Lung (tissue), 12 donors: ENCODE data around the gene IQCK. TPM values are rescaled to one million over a fixed set of nuclear protein-coding genes. Genes with fewer than 3 reads are reported as not detected.

Experiments used
- ATAC-seq: fragments of 200-7000 bp; cut with Tn5 transposase; one replicate; pipeline ENCODE4 v1.9.1; 2020; ENCODE audit warnings: moderate number of reproducible peaks; ENCODE audit not compliant: insufficient read depth, low FRiP score
- DNase-seq, 3 donors: peaks; one replicate each; pipeline ENCODE4 v3.0.0-alpha.2; 2013 to 2017
- H3K27ac ChIP-seq, 2 donors: one replicate each; pipeline ENCODE4 v1.5.1; 2013; ENCODE audit warnings: mild to moderate bottlenecking in 2 of 2, moderate library complexity in 2 of 2, control low read depth in 1 of 2, inconsistent platforms in 1 of 2, low read depth in 1 of 2, low read length in 1 of 2
- H3K27me3 ChIP-seq, 3 donors: one replicate each; pipeline ENCODE4 v1.5.1; 2013; ENCODE audit warnings: low read length in 2 of 3; ENCODE audit not compliant: control insufficient read depth in 3 of 3, insufficient read depth in 3 of 3
- H3K36me3 ChIP-seq, 4 donors: one replicate each; pipeline ENCODE4 v1.5.1; 2013; ENCODE audit warnings: low read length in 4 of 4, mild to moderate bottlenecking in 1 of 4, moderate library complexity in 1 of 4; ENCODE audit not compliant: control insufficient read depth in 4 of 4, insufficient read depth in 4 of 4
- H3K4me1 ChIP-seq, 5 donors: one replicate each; pipeline ENCODE4 v1.5.1; 2013; ENCODE audit warnings: low read length in 5 of 5, mild to moderate bottlenecking in 2 of 5, moderate library complexity in 1 of 5; ENCODE audit not compliant: control insufficient read depth in 5 of 5, insufficient read depth in 5 of 5
- H3K4me3 ChIP-seq: one replicate; pipeline ENCODE4 v1.5.1; 2013; ENCODE audit warnings: mild to moderate bottlenecking, control low read depth, moderate library complexity
- H3K9ac ChIP-seq, 2 donors: one replicate each; pipeline ENCODE4 v1.5.1; 2013; ENCODE audit warnings: low read length in 2 of 2, control low read depth in 1 of 2; ENCODE audit not compliant: insufficient read depth in 1 of 2
- H3K9me3 ChIP-seq, 4 donors: one replicate each; pipeline ENCODE4 v1.5.1; 2013; ENCODE audit warnings: low read length in 3 of 4, mild to moderate bottlenecking in 1 of 4, moderate library complexity in 1 of 4; ENCODE audit not compliant: control insufficient read depth in 4 of 4, insufficient read depth in 3 of 4
- CTCF ChIP-seq: IDR thresholded peaks from 2 replicates; pipeline ENCODE4 v1.5.1; 2012; ENCODE audit warnings: mild to moderate bottlenecking; ENCODE audit errors: control extremely low read depth, extremely low read depth
- WGBS, 2 donors: extraction: QIAGEN DNeasy Blood & Tissue Kit; methylation state at CpG; one replicate each; pipeline ENCODE4 v1.1.7; 2013; 5-methylcytosine and 5-hydroxymethylcytosine counted together
- polyA plus RNA-seq, 2 donors: library from polyadenylated mRNA; stranded (reverse); fragments of 200-250 nt; gene quantifications; one replicate each; pipeline ENCODE4 v1.2.1, GENCODE V29; 2013
- total RNA-seq, 2 donors: library from RNA; depleted of rRNA in 1 of 2; stranded (reverse); fragments of >200 nt in 1 of 2; gene quantifications; one replicate each; pipeline ENCODE4 v1.2.1, GENCODE V29; 2014 to 2021
- donor health status: control.
- donor health status: control.
- donor health status: Bipolar disorder and iron deficiency.
- donor health status: healthy.
- donor health status: DM: yes; HTN: yes; CAD: no.

IQCK gene
- total and polyA plus RNA-seq, 4 donors = 12.7 to 27.0 (median 20.4) TPM

- TF ChIP-seq CTCF = no peak
- WGBS, 2 donors = 85 to 88% methylated on average over 3 of the region's 3 CpGs
- H3K36me3 ChIP-seq = no peaks in the 10 kb centered on the region
- no peak for ATAC-seq
- peaks cover 0 to 7% (median 0%) of the 10 kb centered on the region in 5 donors for H3K4me1 ChIP-seq
- H3K9ac ChIP-seq = no peak overlapping the region
- DNase-seq = no peak
- no peak overlapping the region for H3K4me3 ChIP-seq
- no peak overlapping the region for H3K27ac ChIP-seq
- peaks cover 0 to 1% (median 0%) of the 10 kb centered on the region in 4 donors for H3K9me3 ChIP-seq
- H3K27me3 ChIP-seq = no peaks in the 10 kb centered on the region
Observed at GRCh38 chr16:19890901-19891300, 172.8 kb downstream of the IQCK start.

- no peak overlapping the region for H3K27ac ChIP-seq
- H3K9ac ChIP-seq = no peak overlapping the region
- no peaks in the 10 kb centered on the region for H3K36me3 ChIP-seq
- no peak for TF ChIP-seq CTCF
- H3K9me3 ChIP-seq = peaks cover 0 to 1% (median 0%) of the 10 kb centered on the region in 4 donors
- H3K4me1 ChIP-seq = no peaks in the 10 kb centered on the region
- DNase-seq (no peak), ATAC-seq (no peak)
- H3K27me3 ChIP-seq = no peaks in the 10 kb centered on the region
- WGBS, 2 donors = 82 to 89% methylated on average over 12 of the region's 12 CpGs
- no peak overlapping the region for H3K4me3 ChIP-seq
Observed at GRCh38 chr16:19892902-19893301, 174.8 kb downstream of the IQCK start.

GRCh38 chr16:19894586-19894985 is 176.5 kb downstream of the IQCK start:
- DNase-seq (no peak), ATAC-seq (no peak)
- 89 to 92% methylated on average over 7 of the region's 7 CpGs for WGBS, 2 donors
- TF ChIP-seq CTCF = no peak
- Histone ChIP-seq H3K27ac (no peak overlapping the region), H3K9me3 (peaks cover 0 to 1% (median 0%) of the 10 kb centered on the region in 4 donors), H3K27me3 (no peaks in the 10 kb centered on the region), H3K9ac (no peak overlapping the region), H3K36me3 (no peaks in the 10 kb centered on the region), H3K4me3 (no peak overlapping the region), H3K4me1 (no peaks in the 10 kb centered on the region)

GRCh38 chr16:19896951-19897350 is 178.9 kb downstream of the IQCK start:
- Histone ChIP-seq H3K27ac (no peak overlapping the region), H3K27me3 (no peaks in the 10 kb centered on the region), H3K9ac (no peak overlapping the region), H3K36me3 (no peaks in the 10 kb centered on the region), H3K4me3 (no peak overlapping the region), H3K4me1 (no peaks in the 10 kb centered on the region), H3K9me3 (peaks cover 0 to 2% (median 0%) of the 10 kb centered on the region in 4 donors)
- DNase-seq (no peak), ATAC-seq (no peak)
- no peak for TF ChIP-seq CTCF
- WGBS, 2 donors = 89 to 96% methylated on average over 5 of the region's 5 CpGs
